ENCODE results near the gene GIPC3.
"Not testable (repeated sequence)": the region's sequence is repeated elsewhere in the genome, so short reads cannot be mapped to it uniquely, and the experiment has no call there.

Gene GIPC3

DNA sequence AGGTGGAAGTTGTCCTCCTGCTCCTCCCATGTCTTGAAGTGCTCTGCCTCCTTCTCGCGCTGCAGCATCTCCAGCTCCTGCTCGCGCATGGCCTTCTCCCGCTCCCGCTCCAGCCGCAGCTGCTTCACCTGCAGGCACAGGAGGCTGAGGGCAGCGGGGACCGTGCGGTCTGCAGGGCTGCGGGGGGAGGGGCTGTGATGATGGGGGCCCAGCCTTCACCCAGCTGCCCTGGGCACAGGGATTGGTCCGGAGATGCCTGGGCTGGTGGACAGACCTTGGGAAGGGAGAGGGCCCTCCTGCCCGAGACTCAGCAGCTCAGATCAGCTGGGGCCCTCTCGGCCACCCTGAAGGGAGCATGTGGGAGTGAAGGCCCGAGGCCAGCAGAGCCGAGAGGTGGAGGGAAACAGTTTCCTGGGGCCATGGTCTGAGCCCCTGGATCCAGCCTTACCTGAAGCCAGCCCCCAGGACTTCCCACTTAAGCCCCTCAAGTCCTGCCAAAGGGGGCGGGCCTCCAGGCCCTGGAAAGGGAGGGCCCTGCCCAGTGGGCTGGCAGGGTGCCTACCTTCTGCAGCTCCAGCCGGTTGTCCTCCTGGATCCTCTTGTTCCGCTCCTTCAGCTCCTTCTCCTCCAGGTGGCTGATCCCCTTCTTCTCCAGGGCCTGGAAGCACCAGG, 35.0 kb downstream of the GIPC3 start:
- DNase-seq, result no peak

DNA sequence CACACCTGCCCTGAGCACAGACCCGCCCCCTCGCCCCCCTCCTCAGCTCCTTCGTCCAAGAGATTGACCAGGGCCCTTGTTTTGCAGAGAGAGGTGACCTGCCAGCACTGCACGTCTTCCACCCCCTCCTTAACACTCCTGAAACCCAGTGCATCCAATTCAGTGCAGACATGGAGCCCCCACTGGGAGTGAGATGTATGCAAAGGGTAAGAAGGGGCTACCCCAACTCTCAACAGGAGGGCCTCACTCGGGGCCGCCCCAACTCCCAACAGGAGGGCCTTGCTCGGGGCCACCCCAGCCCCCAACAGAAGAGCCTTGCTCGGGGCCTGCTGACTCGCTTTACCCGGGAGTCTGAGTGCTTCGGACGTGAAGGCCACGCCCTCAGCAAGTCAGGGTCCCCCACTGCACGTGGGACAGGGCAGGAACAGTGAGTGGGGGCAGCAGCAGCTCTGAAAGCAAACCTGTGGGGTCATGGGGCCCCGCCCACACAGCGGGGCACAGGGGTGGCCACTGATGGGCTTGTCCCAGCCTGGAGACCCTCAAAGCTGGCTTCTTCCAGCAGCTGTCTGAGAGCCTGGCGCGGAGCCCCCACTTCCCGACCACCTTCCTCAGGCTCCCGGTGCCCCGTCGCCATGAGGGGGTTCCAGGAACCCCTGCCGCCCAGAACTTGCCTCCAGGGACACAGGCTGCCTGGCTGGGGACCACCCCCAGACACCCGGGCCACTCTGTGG, 35.7 kb downstream of the GIPC3 start:
- no peak for DNase-seq

DNA sequence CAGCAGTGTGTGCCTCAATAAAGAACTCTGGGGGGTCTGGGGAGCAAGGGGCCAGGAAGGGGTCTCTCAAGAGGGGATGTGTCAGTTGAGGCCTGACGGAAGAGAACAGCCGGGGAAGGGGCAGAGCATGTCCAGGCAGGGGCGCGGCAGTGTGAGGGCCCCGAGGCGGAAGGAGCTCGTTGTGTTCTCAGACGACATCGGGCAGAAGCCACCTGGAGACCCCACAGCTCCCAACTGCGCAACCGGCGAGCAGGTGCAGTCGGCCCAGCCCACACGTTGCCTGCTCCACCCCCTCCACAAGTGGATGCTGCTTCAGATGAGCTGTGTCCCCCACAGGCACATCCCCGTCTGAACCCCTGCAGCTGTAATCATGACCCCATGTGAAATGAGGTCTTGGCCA, 36.4 kb downstream of the GIPC3 start:
- no peak for DNase-seq

DNA sequence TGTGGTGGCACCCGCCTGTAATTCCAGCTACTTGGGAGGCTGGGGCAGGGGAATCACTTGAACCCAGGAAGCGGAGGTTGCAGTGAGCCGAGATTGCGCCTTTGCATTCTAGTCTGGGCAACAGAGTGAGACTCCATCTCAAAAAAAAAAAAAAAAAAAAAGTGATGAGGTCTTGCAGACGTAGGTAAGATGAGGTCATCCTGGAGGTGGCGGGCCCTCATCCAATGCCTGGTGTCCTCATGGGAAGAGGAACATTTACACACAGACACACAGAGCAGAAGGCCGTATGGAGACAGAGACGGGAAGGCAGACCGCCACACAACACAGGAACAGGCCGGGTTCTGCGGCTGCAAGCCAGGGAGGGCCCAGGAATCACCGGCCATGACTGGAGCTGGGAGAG, 36.9 kb downstream of the GIPC3 start:
- no peak for DNase-seq

DNA sequence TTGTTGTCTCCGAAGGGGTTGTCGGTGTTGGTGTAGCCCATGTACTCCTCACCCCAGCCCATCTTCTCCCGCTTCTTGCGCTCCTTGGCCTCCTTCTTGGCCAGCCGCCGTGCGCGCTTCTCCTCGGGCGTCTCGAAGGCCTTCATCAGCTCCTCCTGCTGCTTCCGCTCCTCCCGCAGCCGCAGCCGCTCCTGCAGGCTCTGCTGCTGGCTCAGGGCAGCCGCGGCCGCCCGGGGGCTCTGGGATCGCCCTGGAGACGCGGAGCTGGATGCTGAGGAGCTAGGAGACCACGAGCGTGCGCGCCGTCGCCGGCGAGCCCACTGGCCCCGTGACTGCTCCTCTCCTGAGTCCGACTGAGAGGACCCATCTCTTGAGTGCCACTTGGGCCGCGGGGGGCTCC, 38.4 kb downstream of the GIPC3 start:
- DNase-seq, result no peak

DNA sequence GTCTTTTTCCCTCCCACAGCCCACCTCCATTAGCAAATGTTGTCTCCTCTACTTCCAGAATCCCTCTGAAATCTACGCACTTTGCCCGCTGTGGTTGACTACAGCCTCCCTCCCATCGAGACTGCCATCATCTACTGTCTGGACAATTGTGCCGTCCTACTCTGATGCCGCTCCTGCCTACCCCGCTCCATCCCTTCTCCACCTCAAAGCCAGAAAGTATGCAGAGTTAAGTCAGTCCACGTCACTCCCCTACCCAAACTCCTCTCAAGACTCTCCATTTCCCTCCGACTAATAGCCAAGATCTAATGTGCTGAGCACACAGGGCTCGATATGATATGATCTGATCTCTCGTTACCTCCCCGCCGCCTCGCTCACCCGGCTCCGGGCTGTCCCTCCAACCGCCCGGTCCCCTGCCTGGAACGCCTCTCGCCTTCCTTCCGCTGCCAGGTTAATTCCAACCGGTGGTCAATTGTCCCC, 40.8 kb downstream of the GIPC3 start:
- DNase-seq, result no peak

DNA sequence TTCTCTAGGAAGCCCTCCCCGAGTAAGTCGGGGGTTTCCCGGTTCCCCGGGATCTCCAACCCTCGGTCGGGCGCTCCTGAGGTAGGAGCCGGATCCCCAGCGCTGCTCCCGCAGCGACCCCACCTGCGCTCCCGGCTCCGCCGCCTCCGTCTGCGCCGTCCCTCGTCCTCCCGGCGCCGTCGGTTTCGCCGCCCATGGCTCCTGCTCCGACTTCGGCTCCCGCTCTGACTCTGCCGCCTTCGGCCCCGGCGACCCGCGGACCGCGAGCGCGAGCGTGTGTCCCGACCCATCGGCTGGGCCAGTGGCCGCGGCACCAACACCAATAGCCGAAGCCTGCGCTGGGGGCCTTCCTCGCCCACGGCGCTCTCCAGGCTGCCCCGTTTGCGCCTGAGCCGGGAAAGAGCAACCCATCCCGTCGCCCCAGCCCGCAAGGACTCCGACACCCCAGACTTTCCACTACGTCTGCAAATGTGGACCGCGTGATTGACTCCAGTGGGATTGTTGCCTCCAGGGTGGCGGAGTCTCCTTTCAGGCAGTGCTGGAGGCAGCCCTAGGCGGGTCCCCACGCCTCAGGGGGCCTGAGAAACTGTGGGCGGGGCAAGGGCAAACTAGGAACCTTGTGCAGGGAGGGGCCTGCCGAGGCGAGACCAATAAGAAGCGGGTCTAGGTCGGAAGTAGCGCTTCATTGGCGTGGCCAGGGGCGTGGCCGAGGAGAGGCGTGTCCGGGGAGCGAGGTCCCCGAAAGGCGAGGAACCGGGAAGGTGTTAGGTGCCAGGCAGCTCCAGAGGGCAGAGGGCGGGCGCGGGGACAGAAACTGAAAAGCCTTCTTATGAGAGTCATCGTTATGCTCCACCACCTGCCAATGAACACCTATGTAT, 41.4 kb downstream of the GIPC3 start, which contains the start of gene CACTIN:
TSS of gene CACTIN (minus strand) at position 318 of the 878 bp plus-strand sequence. CDS start at position 290, 28 bp downstream.
- DNase-seq, result peak; percentile 96

DNA sequence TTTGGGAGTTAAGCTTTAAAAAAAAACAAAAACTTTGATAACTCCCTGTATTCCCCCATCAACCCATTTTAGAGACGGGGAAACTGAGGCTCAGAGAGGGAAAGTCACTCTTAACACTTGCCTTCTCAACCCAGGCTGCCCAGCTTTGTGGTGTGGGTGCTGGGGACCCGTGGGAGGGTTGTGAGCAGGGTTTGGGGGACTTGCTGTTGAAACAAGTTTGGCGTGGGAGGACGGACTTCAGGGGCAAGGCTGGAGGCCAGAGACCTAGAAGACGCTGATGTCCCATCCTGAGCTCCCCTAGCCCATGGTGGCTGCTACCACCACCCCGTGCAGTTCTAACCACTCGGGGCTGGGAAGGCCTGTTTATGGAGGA, 42.1 kb downstream of the GIPC3 start:
- DNase-seq, result no peak

DNA sequence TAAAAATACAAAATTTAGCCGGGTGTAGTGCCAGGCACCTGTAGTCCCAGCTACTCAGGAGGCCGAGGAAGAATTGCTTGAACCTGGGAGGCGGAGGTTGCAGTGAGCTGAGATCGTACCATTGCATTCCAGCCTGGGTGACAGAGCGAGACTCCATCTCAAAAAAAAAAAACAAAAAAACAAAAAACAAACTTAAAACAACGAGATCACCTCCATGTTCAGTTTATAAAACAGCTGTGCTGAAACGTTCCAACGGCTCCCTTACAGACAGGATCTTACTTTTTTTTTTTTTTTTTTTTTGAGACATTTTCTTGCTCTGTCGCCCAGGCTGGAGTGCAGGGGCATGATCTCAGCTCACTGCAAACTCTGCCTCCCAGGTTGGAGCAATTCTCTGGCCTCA, 43.5 kb downstream of the GIPC3 start:
- not testable (repeated sequence) for DNase-seq

DNA sequence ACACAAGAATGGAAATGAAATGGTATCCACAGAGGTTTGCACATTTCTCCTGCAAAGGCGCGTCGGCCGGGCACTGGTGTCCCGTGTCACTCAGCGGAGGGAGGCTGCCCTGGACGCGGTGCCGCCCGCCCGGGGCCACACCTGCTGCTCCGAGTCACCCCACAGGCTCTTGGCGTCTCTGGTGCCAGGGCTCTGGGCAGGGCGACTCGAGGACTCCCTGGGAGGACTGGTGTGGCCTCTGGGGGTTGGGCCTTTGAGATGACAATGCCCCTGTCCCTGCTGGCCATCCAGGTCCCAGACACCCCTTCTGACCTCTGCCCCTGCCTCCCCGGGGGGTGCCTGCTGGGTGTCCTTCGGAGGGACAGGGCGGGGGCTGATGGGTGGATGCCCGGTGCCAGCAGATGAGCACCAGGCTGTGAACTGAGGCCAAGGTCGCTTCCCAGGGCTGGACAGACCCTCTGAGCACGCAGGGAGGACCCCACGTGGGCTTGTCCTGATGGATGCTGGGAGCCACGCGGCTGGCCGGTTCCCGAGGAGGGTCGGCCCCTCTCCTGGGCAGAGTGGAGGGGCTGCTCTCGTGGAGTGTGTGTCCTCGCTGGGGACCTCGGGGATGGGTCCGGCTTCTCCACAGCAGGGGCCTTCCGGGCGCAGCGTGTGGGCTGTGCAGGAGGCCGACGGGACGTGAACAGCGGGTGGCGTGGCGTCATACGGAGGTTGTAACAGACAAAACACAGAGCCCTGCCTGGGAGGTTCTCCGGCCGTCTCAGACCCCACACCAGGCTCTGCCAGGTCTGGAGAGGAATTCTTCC, 46.0 kb downstream of the GIPC3 start:
- no peak for DNase-seq

DNA sequence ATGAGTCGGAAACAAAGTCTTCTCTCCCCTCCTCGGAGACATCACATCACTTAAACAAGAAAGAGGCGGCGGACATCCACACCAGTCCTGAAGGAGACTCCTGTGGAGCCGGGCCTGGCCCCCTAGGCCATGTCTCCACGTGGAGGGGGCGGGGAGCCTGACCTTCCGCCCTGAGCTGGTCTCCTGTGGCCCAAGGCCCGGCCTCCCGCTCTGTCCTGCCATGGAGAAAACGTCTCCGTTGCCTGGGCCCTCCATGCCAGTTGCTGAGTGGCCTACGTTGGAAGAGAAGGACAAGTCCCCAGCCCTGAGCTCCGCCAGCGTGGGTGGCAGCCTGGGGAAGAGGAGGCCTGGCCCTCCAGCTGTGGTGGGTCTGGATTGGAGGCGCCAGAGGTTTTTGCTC, 46.8 kb downstream of the GIPC3 start:
- no peak for DNase-seq

DNA sequence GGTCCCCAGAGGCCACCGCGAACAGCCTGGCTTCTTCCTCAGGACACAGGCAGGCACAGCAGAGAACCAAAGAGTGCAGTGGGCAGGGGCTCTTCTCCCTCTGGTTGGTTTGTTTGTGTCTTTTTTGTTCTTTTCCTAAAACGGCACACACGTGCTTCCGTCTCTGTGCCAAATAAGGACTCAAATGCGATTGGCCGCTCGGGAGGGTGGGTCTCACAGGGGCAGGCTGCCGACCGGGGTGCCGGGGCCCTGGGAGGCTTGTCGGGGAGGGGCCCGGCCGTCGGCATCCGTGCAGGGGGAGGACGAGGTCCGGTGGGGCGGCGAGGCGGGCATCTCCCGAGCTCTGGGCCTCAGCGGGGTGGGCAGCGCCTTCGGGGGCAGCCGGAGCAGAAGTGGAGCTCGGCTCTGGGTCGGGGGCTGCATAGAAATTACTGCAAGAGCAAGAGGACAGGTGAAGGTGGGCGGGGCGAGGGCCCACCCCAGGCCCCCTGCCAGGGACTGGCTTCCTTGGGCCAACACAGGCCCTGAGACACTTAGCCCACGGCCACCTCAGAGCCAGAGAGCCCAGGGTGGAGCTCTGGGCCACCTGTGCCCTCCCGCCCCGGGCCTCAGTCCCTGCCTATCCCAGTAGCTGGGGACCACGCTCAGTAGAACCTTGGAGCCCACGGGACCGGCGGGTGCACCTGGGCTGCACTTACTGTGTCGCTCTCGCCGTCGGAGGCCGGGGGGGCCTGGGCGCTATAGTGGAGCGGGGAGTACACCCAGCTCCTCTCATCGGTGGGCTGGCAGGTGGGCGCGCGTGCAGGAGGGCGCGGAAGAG, 47.7 kb downstream of the GIPC3 start:
- DNase-seq, result no peak

DNA sequence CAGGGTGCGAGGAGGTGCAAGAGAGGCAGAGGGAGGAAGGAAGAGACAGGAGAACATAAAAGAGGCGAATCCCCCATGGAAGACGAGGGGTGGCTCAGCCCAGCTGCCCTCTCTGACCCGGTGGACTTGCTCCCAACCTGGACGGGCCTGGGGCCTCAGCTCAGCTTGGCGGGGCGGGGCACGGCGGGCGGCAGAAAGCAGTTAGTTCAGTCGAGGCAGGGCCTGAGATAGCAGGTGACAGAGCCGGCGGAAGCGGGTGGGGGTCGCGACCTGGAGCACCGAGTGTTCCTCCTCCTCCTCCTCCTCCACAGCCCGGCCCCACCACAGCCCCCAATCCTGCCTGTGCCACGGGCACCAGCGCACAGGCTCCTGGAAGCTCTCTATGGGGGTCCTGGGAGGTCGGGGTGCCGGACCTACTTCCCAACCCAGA, 48.3 kb downstream of the GIPC3 start:
- no peak for DNase-seq

DNA sequence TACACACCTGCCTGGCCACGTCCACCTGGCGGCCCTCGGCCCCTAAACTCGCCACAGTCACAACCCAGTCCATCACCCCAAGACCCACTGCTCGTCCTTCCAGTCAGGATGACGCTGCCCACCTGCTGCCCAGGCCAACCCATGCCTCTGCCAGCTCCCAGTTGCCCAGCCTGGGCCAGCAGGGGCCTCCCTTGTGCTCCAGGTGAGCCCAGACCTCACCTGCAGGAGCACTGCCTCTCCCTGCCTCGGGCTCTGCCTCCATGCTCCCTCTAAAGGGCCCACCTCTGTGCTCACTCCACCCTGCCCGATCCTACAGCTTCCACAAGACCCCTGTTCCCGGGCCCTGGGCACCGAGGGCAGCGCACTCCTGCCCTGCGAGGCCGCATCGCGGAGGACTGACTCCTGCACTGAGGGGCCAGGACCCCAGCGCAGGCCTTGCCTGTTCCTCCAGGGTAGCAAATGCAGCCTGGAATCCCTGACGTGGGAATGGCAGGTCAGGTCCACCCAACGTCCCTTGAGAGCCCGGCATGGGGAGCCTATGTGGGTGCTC, 49.3 kb downstream of the GIPC3 start:
- DNase-seq, result no peak

DNA sequence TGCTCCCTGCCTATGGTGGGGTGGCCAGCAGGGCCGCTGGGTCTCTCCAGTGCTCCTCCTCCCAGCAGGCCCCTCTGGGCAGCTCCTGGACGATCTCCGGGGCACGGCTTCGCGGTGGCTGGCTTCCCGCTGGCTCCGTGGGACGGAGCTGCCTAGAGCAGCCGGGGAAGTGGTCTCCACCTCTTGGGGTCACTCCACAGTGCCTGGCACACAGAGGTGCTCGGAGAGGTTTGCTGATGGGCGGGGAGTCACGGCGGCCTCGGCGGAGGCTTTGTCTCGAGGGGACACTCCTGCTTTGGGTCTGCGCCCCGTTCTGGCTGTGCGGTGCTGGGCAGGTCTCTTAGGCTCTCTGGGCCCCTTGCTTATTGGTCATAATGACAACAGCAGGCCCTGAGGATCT, 51.2 kb downstream of the GIPC3 start:
- DNase-seq, result no peak

DNA sequence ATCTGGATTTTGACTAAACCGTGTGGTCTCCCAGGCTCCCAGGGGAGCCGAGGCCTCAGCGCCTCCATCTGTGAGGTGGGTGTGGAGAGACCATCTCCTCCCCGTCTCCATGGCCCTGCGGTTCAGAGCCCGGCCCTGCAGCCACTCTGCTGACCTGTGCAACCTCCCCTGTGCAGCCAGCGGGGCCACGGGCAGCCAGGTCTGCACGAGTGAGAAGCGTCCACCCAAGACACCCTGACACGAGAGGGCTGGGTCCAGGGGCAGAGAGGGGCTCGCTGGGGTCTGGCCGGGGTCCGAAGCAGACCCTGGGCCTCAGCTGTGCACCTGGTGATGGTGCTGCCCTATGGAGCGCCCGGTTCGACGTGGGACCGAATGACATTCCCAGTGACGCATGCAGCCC, 51.7 kb downstream of the GIPC3 start:
- DNase-seq, result no peak

DNA sequence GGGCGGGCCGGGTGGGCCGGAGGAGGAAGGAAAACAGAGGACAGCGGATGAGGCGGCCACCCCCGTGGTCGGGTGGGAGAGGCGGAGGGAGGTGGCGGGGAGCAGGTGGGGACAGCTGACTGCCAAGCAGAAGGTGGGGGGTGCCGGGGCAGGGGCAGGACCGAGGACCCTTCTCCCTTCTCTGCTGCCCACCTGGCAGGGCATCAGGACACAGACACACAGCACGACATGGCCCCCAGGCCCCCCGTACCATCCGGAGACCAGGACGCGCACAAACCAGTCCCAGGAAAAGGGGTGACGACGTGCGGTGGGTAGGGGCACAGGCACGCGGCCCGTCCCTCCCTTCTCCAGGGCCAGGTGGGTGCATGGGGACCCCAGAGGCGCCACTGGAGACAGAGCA, 52.3 kb downstream of the GIPC3 start:
- no peak for DNase-seq

DNA sequence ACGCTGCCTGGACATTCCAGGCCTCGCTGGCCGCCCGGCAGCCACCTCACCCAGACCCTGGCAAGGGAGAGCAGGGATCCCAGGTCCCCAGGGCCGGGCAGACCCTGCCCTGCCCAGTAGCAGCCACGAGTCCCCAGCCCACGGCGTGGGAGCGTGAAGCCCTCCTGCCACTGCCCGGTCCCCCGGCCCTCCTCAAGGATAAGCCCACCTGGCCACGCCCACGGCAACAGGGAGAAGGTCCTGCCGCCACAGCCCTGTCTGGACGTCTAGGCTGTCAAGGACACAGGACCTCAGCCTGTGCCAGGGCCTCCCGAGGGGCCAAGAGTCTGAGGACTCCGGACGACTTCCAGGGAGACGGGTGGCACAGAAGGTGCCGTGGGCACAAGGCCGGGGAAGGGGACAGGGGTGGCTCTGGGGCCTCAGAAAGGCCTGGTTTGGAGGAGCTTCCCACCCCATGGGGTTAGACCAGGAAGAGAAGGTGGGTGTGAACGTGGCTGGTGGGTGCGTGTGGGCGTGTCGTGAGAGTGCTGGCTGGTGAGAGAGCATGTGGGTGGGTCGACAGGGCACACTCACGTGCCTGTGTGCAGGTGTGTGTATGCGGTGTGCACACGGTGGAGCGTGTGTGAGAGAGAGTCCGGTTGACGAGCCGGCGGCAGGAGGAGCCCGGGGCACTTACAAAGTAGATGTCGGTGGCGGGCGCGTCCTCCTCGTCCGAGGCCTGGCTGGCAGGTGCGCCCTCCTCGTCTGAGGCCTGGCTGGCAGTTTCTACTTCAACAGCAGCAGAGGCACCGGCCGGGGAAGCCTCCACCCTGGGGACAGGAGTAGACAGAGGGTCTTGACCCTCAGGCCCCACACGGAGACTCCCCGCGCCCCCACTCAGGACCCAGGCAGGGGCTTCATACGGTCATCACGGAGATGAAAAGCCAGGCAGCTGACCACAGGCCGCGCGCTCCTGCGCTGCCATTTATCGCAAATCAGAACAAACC, 53.2 kb downstream of the GIPC3 start:
- no peak for DNase-seq

DNA sequence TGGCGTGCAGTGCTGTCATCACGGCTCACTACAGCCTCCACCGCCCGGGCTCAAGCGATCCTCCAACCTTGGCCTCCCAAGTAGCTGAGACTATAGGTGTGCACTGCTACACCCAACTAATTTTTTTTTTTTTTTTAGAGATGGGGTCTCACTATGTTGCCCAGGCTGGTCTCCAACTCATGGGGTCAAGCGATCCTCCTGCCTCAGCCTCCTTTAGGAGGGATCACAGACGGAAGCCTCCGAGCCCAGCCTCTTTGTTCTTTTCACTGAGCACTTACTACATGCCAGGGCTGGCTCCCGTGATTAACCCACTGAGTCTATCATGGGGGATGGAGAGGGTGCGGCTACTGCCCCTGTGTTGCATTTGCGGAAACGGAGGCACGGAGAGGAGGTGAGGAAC, 54.2 kb downstream of the GIPC3 start:
- DNase-seq, result no peak
